SU-DHL-6 (cell line): ENCODE data around the gene TRNP1.

ENCODE experiments used
- EZH2phosphoT487 ChIP-seq: fragments of 200-600 bp; sonication (generic), shearing (Covaris generic); conservative IDR thresholded peaks from 2 replicates; pipeline ENCODE4 v1.6.1; 2018; ENCODE audit warnings: mild to moderate bottlenecking, antibody characterized with exemption, low read length, moderate library complexity, mixed read lengths
- TF ChIP-seq, protein P1 (sequence below): fragments of 200-600 bp; sonication (generic); IDR thresholded peaks from one replicate; pipeline ENCODE4 v1.5.1; 2017; ENCODE audit warnings: antibody characterized with exemption, mild to moderate bottlenecking, low read length, moderate library complexity; ENCODE audit not compliant: insufficient read depth, poor library complexity, severe bottlenecking

DNA sequence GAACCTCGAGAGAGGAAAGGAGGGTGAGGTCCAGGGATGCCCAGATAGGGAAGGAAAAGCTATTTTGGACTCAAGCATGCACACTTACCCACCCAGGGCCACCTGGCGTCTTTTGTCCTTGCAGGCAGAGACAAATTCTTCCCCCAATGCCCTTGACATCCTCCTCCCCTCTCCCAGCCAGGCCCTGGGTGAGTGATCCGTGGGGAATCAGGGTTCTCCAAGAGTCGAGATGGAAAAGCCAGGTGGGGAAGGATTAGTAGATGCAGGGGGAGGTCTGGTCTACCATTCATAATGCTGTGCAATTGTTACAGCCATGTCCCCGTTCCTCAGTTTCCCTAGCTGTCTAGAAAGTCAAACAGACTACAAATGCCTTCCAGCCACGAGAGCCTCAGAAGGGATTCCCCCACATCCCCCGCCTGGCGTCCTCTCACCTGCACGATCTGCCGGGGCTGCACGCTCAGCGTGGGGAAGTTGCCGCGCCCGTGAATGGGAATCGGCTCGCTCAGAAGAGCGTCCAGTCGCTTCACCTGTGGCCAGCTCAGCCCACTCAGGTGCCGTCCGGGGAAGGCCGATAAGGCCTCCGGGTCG lies 18.6 kb downstream of the TRNP1 start:
- TF ChIP-seq, protein P1, sequence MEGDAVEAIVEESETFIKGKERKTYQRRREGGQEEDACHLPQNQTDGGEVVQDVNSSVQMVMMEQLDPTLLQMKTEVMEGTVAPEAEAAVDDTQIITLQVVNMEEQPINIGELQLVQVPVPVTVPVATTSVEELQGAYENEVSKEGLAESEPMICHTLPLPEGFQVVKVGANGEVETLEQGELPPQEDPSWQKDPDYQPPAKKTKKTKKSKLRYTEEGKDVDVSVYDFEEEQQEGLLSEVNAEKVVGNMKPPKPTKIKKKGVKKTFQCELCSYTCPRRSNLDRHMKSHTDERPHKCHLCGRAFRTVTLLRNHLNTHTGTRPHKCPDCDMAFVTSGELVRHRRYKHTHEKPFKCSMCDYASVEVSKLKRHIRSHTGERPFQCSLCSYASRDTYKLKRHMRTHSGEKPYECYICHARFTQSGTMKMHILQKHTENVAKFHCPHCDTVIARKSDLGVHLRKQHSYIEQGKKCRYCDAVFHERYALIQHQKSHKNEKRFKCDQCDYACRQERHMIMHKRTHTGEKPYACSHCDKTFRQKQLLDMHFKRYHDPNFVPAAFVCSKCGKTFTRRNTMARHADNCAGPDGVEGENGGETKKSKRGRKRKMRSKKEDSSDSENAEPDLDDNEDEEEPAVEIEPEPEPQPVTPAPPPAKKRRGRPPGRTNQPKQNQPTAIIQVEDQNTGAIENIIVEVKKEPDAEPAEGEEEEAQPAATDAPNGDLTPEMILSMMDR = no peak
- no peak for TF ChIP-seq EZH2phosphoT487
